Transverse colon (tissue), 4 donors: ENCODE data around the gene MKNK1.

Experiments used
- EP300 ChIP-seq: sonication (generic); formaldehyde crosslinking; IDR thresholded peaks from one replicate; pipeline ENCODE4 v1.6.1; 2017; ENCODE audit warnings: antibody characterized with exemption, low read depth
- POLR2A ChIP-seq: fragments of 450-650 bp; IDR thresholded peaks from one replicate; pipeline ENCODE4 v1.6.1; 2016; ENCODE audit warnings: antibody characterized with exemption, mild to moderate bottlenecking, moderate library complexity
- POLR2AphosphoS5 ChIP-seq, 3 donors: sonication (generic); formaldehyde crosslinking; IDR thresholded peaks; one replicate each; pipeline ENCODE4 v1.6.1; 2016; ENCODE audit warnings: antibody characterized with exemption in 3 of 3
- TF ChIP-seq, protein P1 (sequence below), 5 experiments: fragments of 200-600 bp in 3 of 5; fragments of 450-650 bp in 2 of 5; sonication (generic) in 3 of 5; IDR thresholded peaks; 1 replicate in 2 of 5; 2 replicates in 3 of 5; pipeline ENCODE4 v1.5.1; 2016 to 2017; ENCODE audit warnings: antibody characterized with exemption in 5 of 5, inconsistent platforms in 3 of 5, mild to moderate bottlenecking in 2 of 5, moderate library complexity in 1 of 5

DNA sequence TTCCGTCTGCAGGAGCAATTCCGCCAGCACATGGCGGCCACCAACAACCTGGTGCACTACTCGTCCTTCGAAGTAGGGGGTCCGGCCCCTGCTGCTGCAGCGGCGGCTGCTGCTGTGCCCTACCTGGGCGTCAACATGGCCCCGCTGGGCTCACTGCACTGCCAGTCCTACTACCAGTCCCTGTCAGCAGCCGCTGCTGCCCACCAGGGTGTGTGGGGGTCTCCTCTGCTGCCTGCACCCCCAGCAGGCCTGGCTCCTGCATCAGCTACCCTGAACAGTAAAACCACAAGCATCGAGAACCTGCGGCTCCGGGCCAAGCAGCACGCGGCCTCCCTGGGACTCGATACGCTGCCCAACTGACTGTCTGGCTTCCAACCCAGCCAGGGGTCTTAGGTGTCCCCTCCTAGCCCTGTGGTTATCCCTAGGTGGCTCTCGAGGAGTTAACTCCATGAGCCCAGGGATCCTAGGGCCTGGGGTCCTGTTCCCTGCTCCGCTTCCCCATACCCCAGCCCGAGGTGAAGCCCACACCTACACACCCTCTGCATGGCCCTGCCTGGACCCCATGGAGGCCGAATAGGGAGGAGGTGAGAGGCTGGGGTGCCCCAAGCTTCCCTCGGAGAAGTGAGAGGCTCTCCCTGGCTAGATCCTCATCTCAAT lies 91.8 kb downstream of the MKNK1 start:
- no peak for TF ChIP-seq POLR2A
- TF ChIP-seq, protein P1, sequence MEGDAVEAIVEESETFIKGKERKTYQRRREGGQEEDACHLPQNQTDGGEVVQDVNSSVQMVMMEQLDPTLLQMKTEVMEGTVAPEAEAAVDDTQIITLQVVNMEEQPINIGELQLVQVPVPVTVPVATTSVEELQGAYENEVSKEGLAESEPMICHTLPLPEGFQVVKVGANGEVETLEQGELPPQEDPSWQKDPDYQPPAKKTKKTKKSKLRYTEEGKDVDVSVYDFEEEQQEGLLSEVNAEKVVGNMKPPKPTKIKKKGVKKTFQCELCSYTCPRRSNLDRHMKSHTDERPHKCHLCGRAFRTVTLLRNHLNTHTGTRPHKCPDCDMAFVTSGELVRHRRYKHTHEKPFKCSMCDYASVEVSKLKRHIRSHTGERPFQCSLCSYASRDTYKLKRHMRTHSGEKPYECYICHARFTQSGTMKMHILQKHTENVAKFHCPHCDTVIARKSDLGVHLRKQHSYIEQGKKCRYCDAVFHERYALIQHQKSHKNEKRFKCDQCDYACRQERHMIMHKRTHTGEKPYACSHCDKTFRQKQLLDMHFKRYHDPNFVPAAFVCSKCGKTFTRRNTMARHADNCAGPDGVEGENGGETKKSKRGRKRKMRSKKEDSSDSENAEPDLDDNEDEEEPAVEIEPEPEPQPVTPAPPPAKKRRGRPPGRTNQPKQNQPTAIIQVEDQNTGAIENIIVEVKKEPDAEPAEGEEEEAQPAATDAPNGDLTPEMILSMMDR (IDR thresholded peaks at IDR 0.05): no peak
- TF ChIP-seq POLR2AphosphoS5 (IDR thresholded peaks at IDR 0.05): no peak
- TF ChIP-seq EP300: no peak
